ENCODE measurements around the gene SNPH. TPM values are rescaled to one million over a fixed set of nuclear protein-coding genes. Genes with fewer than 3 reads are reported as not detected.

The SNPH gene
- total RNA-seq, 1 donor from 2014 or later: 0.43 TPM

GRCh38 chr20:1338096-1338495 is 72.0 kb downstream of the SNPH start:
- Histone ChIP-seq H3K4me3 (no peak overlapping the region), H2AFZ (replicated peaks) (no peak overlapping the region), H3K36me3 (no peaks in the 10 kb centered on the region), H3K27ac (no peak overlapping the region), H3K79me2 (ENCODE audit: low read depth) (no peaks in the 10 kb centered on the region), H3K4me1 (no peaks in the 10 kb centered on the region), H3K4me2 (no peak overlapping the region), H3K27me3 (no peaks in the 10 kb centered on the region), H3K9me3 (ENCODE audit: low read depth) (no peaks in the 10 kb centered on the region), H4K20me1 (ENCODE audit: low read depth) (peaks cover 26% of the 10 kb centered on the region), H3F3A (ENCODE audit: low read depth) (no peaks in the 10 kb centered on the region), H3K9ac (no peak overlapping the region)
- TF ChIP-seq CTCF (IDR thresholded peaks at IDR 0.05) (no peak), EZH2 (IDR thresholded peaks at IDR 0.05) (no peak), EZH2phosphoT487 (IDR thresholded peaks at IDR 0.05) (no peak)
- Mint-ChIP-seq H3K9me3 (no peaks in the 10 kb centered on the region), H3K4me3 (no peak overlapping the region), H3K27me3 (ENCODE audit: insufficient read depth, low read depth) (no peaks in the 10 kb centered on the region), H3K27ac (no peak overlapping the region), H3K4me1 (no peaks in the 10 kb centered on the region), H3K36me3 (peaks cover 5% of the 10 kb centered on the region)
- no peak for DNase-seq (ENCODE audit: low spot score)

- TF ChIP-seq CTCF (IDR thresholded peaks at IDR 0.05) (no peak), EZH2 (IDR thresholded peaks at IDR 0.05) (no peak), EZH2phosphoT487 (IDR thresholded peaks at IDR 0.05) (no peak)
- H4K20me1 ChIP-seq (ENCODE audit: low read depth): peaks cover 26% of the 10 kb centered on the region
- no peaks in the 10 kb centered on the region for H3K9me3 Mint-ChIP-seq
- H2AFZ ChIP-seq (replicated peaks): no peak overlapping the region
- H3K27ac ChIP-seq: no peak overlapping the region
- H3K79me2 ChIP-seq (ENCODE audit: low read depth): no peaks in the 10 kb centered on the region
- H3K36me3 Mint-ChIP-seq: peaks cover 2% of the 10 kb centered on the region
- no peaks in the 10 kb centered on the region for H3K9me3 ChIP-seq (ENCODE audit: low read depth)
- no peak overlapping the region for H3K9ac ChIP-seq
- H3K27me3 ChIP-seq: no peaks in the 10 kb centered on the region
- no peaks in the 10 kb centered on the region for H3K27me3 Mint-ChIP-seq (ENCODE audit: insufficient read depth, low read depth)
- no peaks in the 10 kb centered on the region for H3K4me1 ChIP-seq
- H3K27ac Mint-ChIP-seq: no peak overlapping the region
- DNase-seq (ENCODE audit: low spot score): no peak
- H3K4me3 Mint-ChIP-seq: no peak overlapping the region
- no peaks in the 10 kb centered on the region for H3F3A ChIP-seq (ENCODE audit: low read depth)
- H3K36me3 ChIP-seq: no peaks in the 10 kb centered on the region
- H3K4me2 ChIP-seq: no peak overlapping the region
- no peaks in the 10 kb centered on the region for H3K4me1 Mint-ChIP-seq
- no peak overlapping the region for H3K4me3 ChIP-seq
Measured at GRCh38 chr20:1338801-1339200, 72.7 kb downstream of the SNPH start.

- no peak for DNase-seq (ENCODE audit: low spot score)
- Histone ChIP-seq H3K9ac (no peak overlapping the region), H3K36me3 (no peaks in the 10 kb centered on the region), H4K20me1 (ENCODE audit: low read depth) (peaks cover 6% of the 10 kb centered on the region), H3K27me3 (no peaks in the 10 kb centered on the region), H3K4me3 (no peak overlapping the region), H2AFZ (replicated peaks) (no peak overlapping the region), H3K79me2 (ENCODE audit: low read depth) (no peaks in the 10 kb centered on the region), H3K9me3 (ENCODE audit: low read depth) (no peaks in the 10 kb centered on the region), H3K27ac (no peak overlapping the region), H3K4me2 (no peak overlapping the region), H3F3A (ENCODE audit: low read depth) (no peaks in the 10 kb centered on the region), H3K4me1 (no peaks in the 10 kb centered on the region)
- Mint-ChIP-seq H3K4me3 (no peak overlapping the region), H3K4me1 (no peaks in the 10 kb centered on the region), H3K36me3 (peaks cover 14% of the 10 kb centered on the region), H3K27ac (no peak overlapping the region), H3K27me3 (ENCODE audit: insufficient read depth, low read depth) (no peaks in the 10 kb centered on the region), H3K9me3 (peaks cover 4% of the 10 kb centered on the region)
- TF ChIP-seq EZH2 (IDR thresholded peaks at IDR 0.05) (no peak), CTCF (IDR thresholded peaks at IDR 0.05) (no peak), EZH2phosphoT487 (IDR thresholded peaks at IDR 0.05) (no peak)
Measured at GRCh38 chr20:1341561-1342265, 75.6 kb downstream of the SNPH start.

Data from neural progenitor cell (in vitro differentiated cells).